WTC11 (cell line): Measurements from ENCODE around the gene ARHGEF17.

Experiments used
- ATF3 ChIP-seq: sonication (generic); formaldehyde crosslinking; conservative IDR thresholded peaks from 2 replicates; pipeline ENCODE4 v1.8.1; 2022; ENCODE audit warnings: mild to moderate bottlenecking, missing genetic modification reagents
- ATF6 ChIP-seq: sonication (generic); formaldehyde crosslinking; IDR thresholded peaks from 2 replicates; pipeline ENCODE4 v1.8.1; 2023; ENCODE audit warnings: mild to moderate bottlenecking, missing genetic modification reagents
- CBFB ChIP-seq: sonication (generic); formaldehyde crosslinking; IDR thresholded peaks from 2 replicates; pipeline ENCODE4 v1.8.1; 2022; ENCODE audit warnings: mild to moderate bottlenecking, low read depth, missing genetic modification reagents
- CTCF ChIP-seq: fragments of 200-600 bp; IDR thresholded peaks from 2 replicates; pipeline ENCODE4 v1.8.0; 2022; ENCODE audit warnings: antibody characterized with exemption
- EMX1 ChIP-seq: fragments of 250-450 bp; sonication (Bioruptor Pico); IDR thresholded peaks from 2 replicates; pipeline ENCODE4 v1.8.0; 2021; ENCODE audit warnings: mild to moderate bottlenecking
- ESRRA ChIP-seq: sonication (generic); formaldehyde crosslinking; IDR thresholded peaks from 2 replicates; pipeline ENCODE4 v1.8.1; 2022; ENCODE audit warnings: mild to moderate bottlenecking, missing genetic modification reagents, borderline replicate concordance
- JUN ChIP-seq: sonication (generic); formaldehyde crosslinking; IDR thresholded peaks from 2 replicates; pipeline ENCODE4 v1.8.0; 2023; ENCODE audit warnings: mild to moderate bottlenecking, missing genetic modification reagents
- MYBL2 ChIP-seq: sonication (generic); formaldehyde crosslinking; IDR thresholded peaks from 2 replicates; pipeline ENCODE4 v1.8.1; 2023; ENCODE audit warnings: mild to moderate bottlenecking, moderate library complexity, missing genetic modification reagents
- NFYB ChIP-seq: sonication (generic); formaldehyde crosslinking; conservative IDR thresholded peaks from 2 replicates; pipeline ENCODE4 v1.8.0; 2022; ENCODE audit warnings: low read depth, missing genetic modification reagents
- NR2C2 ChIP-seq: sonication (generic); formaldehyde crosslinking; IDR thresholded peaks from 2 replicates; pipeline ENCODE4 v1.8.0; 2022; ENCODE audit warnings: mild to moderate bottlenecking, missing genetic modification reagents
- NR3C1 ChIP-seq: sonication (generic); formaldehyde crosslinking; conservative IDR thresholded peaks from 2 replicates; pipeline ENCODE4 v1.8.1; 2023; ENCODE audit warnings: low read depth, mild to moderate bottlenecking, missing genetic modification reagents
- STAT6 ChIP-seq: sonication (generic); formaldehyde crosslinking; conservative IDR thresholded peaks from 2 replicates; pipeline ENCODE4 v1.8.1; 2023; ENCODE audit warnings: mild to moderate bottlenecking, low read depth, missing genetic modification reagents, moderate library complexity
- ZBTB21 ChIP-seq: sonication (generic); formaldehyde crosslinking; IDR thresholded peaks from 2 replicates; pipeline ENCODE4 v1.8.1; 2023; ENCODE audit warnings: mild to moderate bottlenecking, missing genetic modification reagents, borderline replicate concordance
- ZNF121 ChIP-seq: sonication (generic); formaldehyde crosslinking; IDR thresholded peaks from 2 replicates; pipeline ENCODE4 v1.8.0; 2023; ENCODE audit warnings: missing genetic modification reagents

- TF ChIP-seq ZNF121 (CRISPR knock-in tag) = no peak
- TF ChIP-seq NFYB (CRISPR knock-in tag) = no peak
- TF ChIP-seq ZBTB21 (CRISPR knock-in tag) = no peak
- no peak for TF ChIP-seq NR3C1
- TF ChIP-seq CTCF = no peak
- TF ChIP-seq JUN (CRISPR knock-in tag) = no peak
- no peak for TF ChIP-seq NR2C2 (CRISPR knock-in tag)
- no peak for TF ChIP-seq EMX1 (CRISPR knock-in tag)
- no peak for TF ChIP-seq CBFB (CRISPR knock-in tag)
- TF ChIP-seq STAT6 = no peak
- TF ChIP-seq ATF3 = no peak
- no peak for TF ChIP-seq MYBL2 (CRISPR knock-in tag)
- no peak for TF ChIP-seq ESRRA (CRISPR knock-in tag)
- no peak for TF ChIP-seq ATF6 (CRISPR knock-in tag)
Measured at GRCh38 chr11:73333173-73333572, 25.1 kb downstream of the ARHGEF17 start.
